Glutamatergic neuron (in vitro differentiated cells): ENCODE data around the gene TAS1R2. TPM values are rescaled to one million over a fixed set of nuclear protein-coding genes. Genes with fewer than 3 reads are reported as not detected.

Source experiments
- DNase-seq: peaks from one replicate; pipeline ENCODE4 v3.0.0; 2022
- H3K27ac Mint-ChIP-seq: one replicate; pipeline ENCODE4 v1.8.0; 2020; ENCODE audit warnings: mild to moderate bottlenecking, mixed read lengths, inconsistent platforms; ENCODE audit not compliant: unreplicated experiment
- H3K27me3 Mint-ChIP-seq: one replicate; pipeline ENCODE4 v1.8.0; 2020; ENCODE audit warnings: mild to moderate bottlenecking, moderate library complexity, mixed read lengths, inconsistent platforms; ENCODE audit not compliant: unreplicated experiment
- H3K36me3 Mint-ChIP-seq: one replicate; pipeline ENCODE4 v1.8.0; 2020; ENCODE audit warnings: mild to moderate bottlenecking, mixed read lengths, inconsistent platforms; ENCODE audit not compliant: unreplicated experiment
- H3K4me1 Mint-ChIP-seq: one replicate; pipeline ENCODE4 v1.8.0; 2020; ENCODE audit warnings: mild to moderate bottlenecking, low read depth, mixed read lengths, inconsistent platforms; ENCODE audit not compliant: unreplicated experiment
- H3K4me3 Mint-ChIP-seq: one replicate; pipeline ENCODE4 v1.8.0; 2020; ENCODE audit warnings: mild to moderate bottlenecking, mixed read lengths, inconsistent platforms; ENCODE audit not compliant: unreplicated experiment
- H3K9me3 Mint-ChIP-seq: one replicate; pipeline ENCODE4 v1.8.0; 2020; ENCODE audit warnings: mild to moderate bottlenecking, moderate library complexity, mixed read lengths, inconsistent platforms; ENCODE audit not compliant: unreplicated experiment
- total RNA-seq: library from RNA; stranded (reverse); fragmentation: NEBNext Ultra II Directional; extraction: Animal tissue kit (Norgen Biotek cat#: 25700); gene quantifications from one replicate; pipeline ENCODE4 v1.2.1, GENCODE V29; 2021; ENCODE audit not compliant: unreplicated experiment
- TF ChIP-seq, protein P1 (sequence below): fragments of 200-600 bp; sonication (generic); IDR thresholded peaks from one replicate; pipeline ENCODE4 v1.5.0; 2021; ENCODE audit not compliant: partially characterized antibody, unreplicated experiment

TAS1R2 gene
- total RNA-seq, 1 donor from 2014 or later, result not detected

DNA sequence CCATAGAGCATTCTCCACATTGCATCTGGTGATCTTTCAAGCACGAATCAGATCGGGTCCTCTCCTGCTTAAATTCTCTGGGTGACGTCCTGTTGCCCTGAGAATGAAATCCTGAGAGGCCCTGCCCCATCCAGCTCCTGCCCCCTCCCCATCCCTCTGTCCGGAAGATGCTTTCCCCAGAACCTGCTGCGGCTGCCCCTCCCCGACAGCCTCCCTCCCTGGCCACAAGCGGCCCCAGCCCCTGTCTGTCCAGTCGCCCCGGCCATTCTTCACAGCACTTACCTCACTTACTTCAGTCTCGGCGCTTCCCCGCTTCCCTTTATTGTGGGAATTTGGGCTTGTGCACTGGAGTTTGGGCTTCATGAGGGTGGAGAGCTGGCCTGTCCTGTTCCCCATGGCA, 40.3 kb downstream of the TAS1R2 start:
- TF ChIP-seq, protein P1, sequence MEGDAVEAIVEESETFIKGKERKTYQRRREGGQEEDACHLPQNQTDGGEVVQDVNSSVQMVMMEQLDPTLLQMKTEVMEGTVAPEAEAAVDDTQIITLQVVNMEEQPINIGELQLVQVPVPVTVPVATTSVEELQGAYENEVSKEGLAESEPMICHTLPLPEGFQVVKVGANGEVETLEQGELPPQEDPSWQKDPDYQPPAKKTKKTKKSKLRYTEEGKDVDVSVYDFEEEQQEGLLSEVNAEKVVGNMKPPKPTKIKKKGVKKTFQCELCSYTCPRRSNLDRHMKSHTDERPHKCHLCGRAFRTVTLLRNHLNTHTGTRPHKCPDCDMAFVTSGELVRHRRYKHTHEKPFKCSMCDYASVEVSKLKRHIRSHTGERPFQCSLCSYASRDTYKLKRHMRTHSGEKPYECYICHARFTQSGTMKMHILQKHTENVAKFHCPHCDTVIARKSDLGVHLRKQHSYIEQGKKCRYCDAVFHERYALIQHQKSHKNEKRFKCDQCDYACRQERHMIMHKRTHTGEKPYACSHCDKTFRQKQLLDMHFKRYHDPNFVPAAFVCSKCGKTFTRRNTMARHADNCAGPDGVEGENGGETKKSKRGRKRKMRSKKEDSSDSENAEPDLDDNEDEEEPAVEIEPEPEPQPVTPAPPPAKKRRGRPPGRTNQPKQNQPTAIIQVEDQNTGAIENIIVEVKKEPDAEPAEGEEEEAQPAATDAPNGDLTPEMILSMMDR, result no peak
- Mint-ChIP-seq H3K4me1 (peaks cover 12% of the 10 kb centered on the region), H3K27ac (no peak overlapping the region), H3K9me3 (peaks cover 9% of the 10 kb centered on the region), H3K27me3 (peaks cover 5% of the 10 kb centered on the region), H3K4me3 (no peak overlapping the region), H3K36me3 (no peaks in the 10 kb centered on the region)
- no peak for DNase-seq

DNA sequence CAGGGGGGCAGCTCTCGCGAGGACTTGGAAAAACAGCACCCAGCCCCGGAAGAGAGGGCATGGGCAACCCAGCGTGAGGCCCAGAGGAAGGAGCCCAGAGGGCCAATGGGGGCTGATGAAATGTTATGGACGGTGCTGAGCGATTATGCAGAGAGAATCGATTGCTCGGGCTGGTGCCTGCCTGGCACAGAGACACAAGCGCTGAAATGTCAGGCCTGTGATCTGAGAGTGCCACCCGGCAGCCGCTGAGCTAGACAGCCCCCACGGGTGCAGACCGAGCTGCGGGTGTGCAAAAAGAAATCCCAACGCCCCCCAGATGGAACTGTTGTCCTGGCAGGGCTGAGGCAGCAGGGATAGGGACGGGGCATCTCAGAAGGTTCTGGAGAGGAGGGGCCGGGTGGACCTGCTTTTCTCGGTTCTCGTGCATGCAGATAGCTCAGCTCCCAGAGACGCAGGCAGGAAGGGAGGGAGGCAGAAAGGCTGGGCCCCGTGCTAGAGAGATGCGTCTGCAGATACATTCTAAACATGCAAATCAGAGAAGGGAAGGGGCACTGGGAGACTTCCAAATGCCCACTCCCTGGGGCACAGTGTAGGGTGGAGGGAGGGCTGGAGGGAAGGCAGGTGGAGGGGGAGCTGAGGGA, 41.5 kb downstream of the TAS1R2 start:
- no peak overlapping the region for H3K27ac Mint-ChIP-seq
- H3K4me1 Mint-ChIP-seq, result peaks cover 12% of the 10 kb centered on the region
- no peak overlapping the region for H3K4me3 Mint-ChIP-seq
- peaks cover 5% of the 10 kb centered on the region for H3K9me3 Mint-ChIP-seq
- DNase-seq, result no peak
- TF ChIP-seq, protein P1, result no peak
- H3K36me3 Mint-ChIP-seq, result no peaks in the 10 kb centered on the region
- peaks cover 5% of the 10 kb centered on the region for H3K27me3 Mint-ChIP-seq

DNA sequence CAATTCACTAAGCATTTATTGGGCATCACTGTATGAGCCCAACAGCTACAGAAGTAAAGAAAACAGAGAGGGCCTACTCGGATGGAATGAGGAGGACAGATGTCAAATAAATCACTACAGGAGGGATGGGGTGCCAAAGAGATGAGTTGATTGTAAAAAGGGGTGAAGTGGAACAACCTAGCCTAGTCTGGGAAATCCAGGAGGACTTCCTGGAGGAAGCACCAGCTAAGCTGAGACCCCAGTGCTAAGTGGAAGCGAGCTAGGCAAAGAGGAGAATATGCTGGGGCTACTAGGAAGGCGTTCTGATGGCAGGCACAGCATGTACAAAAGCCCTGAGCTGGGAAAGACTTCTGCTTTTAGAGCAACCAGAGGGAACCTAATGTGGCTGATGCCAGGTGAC, 42.1 kb downstream of the TAS1R2 start:
- DNase-seq, result no peak
- peaks cover 5% of the 10 kb centered on the region for H3K9me3 Mint-ChIP-seq
- peaks cover 12% of the 10 kb centered on the region for H3K4me1 Mint-ChIP-seq
- no peak overlapping the region for H3K27ac Mint-ChIP-seq
- no peak overlapping the region for H3K4me3 Mint-ChIP-seq
- H3K27me3 Mint-ChIP-seq, result peaks cover 7% of the 10 kb centered on the region
- H3K36me3 Mint-ChIP-seq, result no peaks in the 10 kb centered on the region
- TF ChIP-seq, protein P1, result no peak

DNA sequence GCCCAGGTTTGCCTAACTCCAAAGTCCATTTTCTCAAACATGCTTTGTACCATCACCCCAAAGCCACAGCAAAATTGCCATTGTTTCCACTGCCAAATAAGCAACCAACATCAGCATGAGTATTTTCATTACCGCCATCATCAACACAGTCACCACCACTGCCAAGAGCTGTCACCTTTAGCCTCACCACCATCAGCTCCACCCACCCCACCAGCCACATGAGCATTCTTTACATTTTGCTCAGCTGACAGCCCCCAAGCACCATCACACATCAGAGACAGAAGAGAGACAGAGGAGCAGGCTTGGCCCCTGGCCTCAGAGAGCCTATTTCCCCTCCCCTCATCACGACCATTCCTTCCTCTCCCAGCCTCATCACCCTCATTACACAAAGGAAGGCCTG, 42.7 kb downstream of the TAS1R2 start:
- no peak for DNase-seq
- Mint-ChIP-seq H3K36me3 (no peaks in the 10 kb centered on the region), H3K27me3 (peaks cover 9% of the 10 kb centered on the region), H3K4me3 (no peak overlapping the region), H3K27ac (no peak overlapping the region), H3K9me3 (peaks cover 7% of the 10 kb centered on the region), H3K4me1 (peaks cover 12% of the 10 kb centered on the region)
- TF ChIP-seq, protein P1, result no peak

DNA sequence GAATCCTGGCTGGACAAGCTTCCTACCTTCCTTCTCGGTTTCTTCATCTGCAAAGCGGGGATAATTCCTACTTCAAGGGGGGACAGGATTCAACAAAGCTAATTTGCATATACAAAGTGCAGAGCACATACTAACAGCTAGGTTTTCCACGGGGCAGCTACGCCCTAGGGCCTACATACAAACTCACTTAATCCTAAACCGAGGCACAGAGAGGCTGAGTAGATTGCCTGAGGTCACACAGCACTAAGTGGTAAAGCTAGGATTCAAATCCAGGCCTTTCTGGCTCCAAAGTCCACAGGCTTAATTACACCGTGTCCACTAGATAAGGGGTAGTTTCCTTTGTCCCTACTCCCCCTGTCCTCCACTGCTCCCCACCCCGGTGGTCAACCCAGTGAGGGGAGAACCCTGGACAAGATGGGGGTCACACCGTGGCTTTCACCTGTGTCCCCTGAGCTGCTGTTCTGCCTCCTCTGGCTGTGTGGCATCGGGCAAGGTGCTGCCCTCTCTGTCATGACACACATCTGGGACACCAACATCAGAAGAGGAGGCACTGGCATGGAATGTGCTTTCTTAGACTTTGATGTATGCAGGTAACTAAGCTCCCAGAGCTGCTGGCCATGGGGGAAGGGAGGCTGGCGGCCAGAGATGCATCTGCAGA, 44.5 kb downstream of the TAS1R2 start:
- TF ChIP-seq, protein P1, result no peak
- no peak overlapping the region for H3K4me3 Mint-ChIP-seq
- peaks cover 12% of the 10 kb centered on the region for H3K4me1 Mint-ChIP-seq
- H3K9me3 Mint-ChIP-seq, result peaks cover 5% of the 10 kb centered on the region
- H3K27me3 Mint-ChIP-seq, result peaks cover 13% of the 10 kb centered on the region
- DNase-seq, result no peak
- H3K36me3 Mint-ChIP-seq, result no peaks in the 10 kb centered on the region
- H3K27ac Mint-ChIP-seq, result no peak overlapping the region
